Measurements from ENCODE around the gene SPA17.

Gene SPA17

GRCh38 chr11:124673333-124674167 lies at the start of gene SPA17, which contains the start of gene SIAE:
Gene SPA17, plus strand, starts transcription at chr11:124673904. Its CDS starts 1,361 bp downstream, at chr11:124675265.
Gene SIAE, minus strand, starts transcription at chr11:124673739. Its CDS starts 31 bp downstream, at chr11:124673708.
- peak within 1 kb of the TSS; percentile 93 for H3K27ac ChIP-seq
- intact Hi-C loops (cut with DNase I; ENCODE audit: low total_unique reads) = no loop called here
- no peak for TF ChIP-seq CTCF (IDR thresholded peaks at IDR 0.05)

GRCh38 chr11:124625504-124626168 lies 48.1 kb upstream of the SPA17 start:
- Histone ChIP-seq H3K4me1 (peaks cover 0 to 24% (median 18%) of the 10 kb centered on the region in 4 donors), H3K4me3 (no peak overlapping the region), H3K27me3 (no peaks in the 10 kb centered on the region), H3K27ac (no peak overlapping the region), H3K9me3 (no peaks in the 10 kb centered on the region), H3K36me3 (peaks cover 44 to 46% (median 44%) of the 10 kb centered on the region in 3 donors)
- TF ChIP-seq CTCF (IDR thresholded peaks at IDR 0.05) = no peak
- intact Hi-C loops (cut with DNase I; ENCODE audit: low total_unique reads) = no loop called here
- no peak for DNase-seq

More at GRCh38 chr11:124673333-124674167, at the start of gene SPA17, which contains the start of gene SIAE:
- peak; percentile 93 to 97 for DNase-seq
- H3K36me3 ChIP-seq = no peaks in the 10 kb centered on the region
- H3K4me1 ChIP-seq = peaks cover 0 to 44% (median 23%) of the 10 kb centered on the region in 4 donors
- peak within 1 kb of the TSS; percentile 78 to 90 for H3K4me3 ChIP-seq
- no peaks in the 10 kb centered on the region for H3K27me3 ChIP-seq
- H3K9me3 ChIP-seq = no peaks in the 10 kb centered on the region

GRCh38 chr11:124627546-124627945 lies 46.2 kb upstream of the SPA17 start:
- TF ChIP-seq CTCF (IDR thresholded peaks at IDR 0.05) = no peak
- DNase-seq = no peak
- Histone ChIP-seq H3K9me3 (no peaks in the 10 kb centered on the region), H3K36me3 (peaks cover 63 to 66% (median 63%) of the 10 kb centered on the region in 3 donors), H3K27me3 (no peaks in the 10 kb centered on the region), H3K4me3 (no peak overlapping the region), H3K27ac (no peak overlapping the region), H3K4me1 (peaks cover 0 to 19% (median 16%) of the 10 kb centered on the region in 4 donors)
- intact Hi-C loops (cut with DNase I; ENCODE audit: low total_unique reads) = no loop called here

- TF ChIP-seq CTCF (IDR thresholded peaks at IDR 0.05) = no peak
- intact Hi-C loops (cut with DNase I; ENCODE audit: low total_unique reads) = no loop called here
- H3K36me3 ChIP-seq = peaks cover 80 to 87% (median 83%) of the 10 kb centered on the region in 3 donors
These were observed 43.7 kb upstream of the SPA17 start for GRCh38 chr11:124629961-124630360.

GRCh38 chr11:124633355-124633754 lies 40.3 kb upstream of the SPA17 start:
- intact Hi-C loops (cut with DNase I; ENCODE audit: low total_unique reads) = no loop called here
- DNase-seq = no peak
- peaks cover 0 to 10% (median 0%) of the 10 kb centered on the region in 4 donors for H3K4me1 ChIP-seq

More at GRCh38 chr11:124629961-124630360, 43.7 kb upstream of the SPA17 start:
- Histone ChIP-seq H3K4me1 (peaks cover 0 to 8% (median 2%) of the 10 kb centered on the region in 4 donors), H3K27me3 (no peaks in the 10 kb centered on the region), H3K27ac (no peak overlapping the region), H3K4me3 (no peak overlapping the region), H3K9me3 (no peaks in the 10 kb centered on the region)
- no peak for DNase-seq

More at GRCh38 chr11:124633355-124633754, 40.3 kb upstream of the SPA17 start:
- no peak overlapping the region for H3K4me3 ChIP-seq
- H3K27ac ChIP-seq = no peak overlapping the region
- TF ChIP-seq CTCF (IDR thresholded peaks at IDR 0.05) = no peak
- no peaks in the 10 kb centered on the region for H3K9me3 ChIP-seq
- peaks cover 60 to 89% (median 73%) of the 10 kb centered on the region in 3 donors for H3K36me3 ChIP-seq
- no peaks in the 10 kb centered on the region for H3K27me3 ChIP-seq
